ENCODE data around the gene ZNF157. TPM values are rescaled to one million over a fixed set of nuclear protein-coding genes. Genes with fewer than 3 reads are reported as not detected.

The ZNF157 gene
- total and polyA plus RNA-seq, 5 experiments from 2014 or later, result 0.34 to 2.2 (median 0.67) TPM

GRCh38 chrX:47452112-47452511, 81.7 kb downstream of the ZNF157 start:
- no peaks in the 10 kb centered on the region for H3K27me3 Mint-ChIP-seq
- ATAC-seq, result no peak
- peaks cover 40 to 86% (median 76%) of the 10 kb centered on the region in 3 donors for H3K36me3 Mint-ChIP-seq
- no peak overlapping the region for H3K4me3 Mint-ChIP-seq
- peaks cover 0 to 6% (median 2%) of the 10 kb centered on the region in 4 donors for H3K4me1 Mint-ChIP-seq
- POLR2A ChIA-PET, result interaction anchor here (0.5 kb wide), 1 partner anchor 83 kb away, joined by 5 read pairs; no protein-coding TSS in a partner anchor
- no peak for DNase-seq
- H3K9me3 Mint-ChIP-seq, result peaks cover 0 to 56% (median 7%) of the 10 kb centered on the region in 9 donors
- no peak overlapping the region for H3K27ac Mint-ChIP-seq

GRCh38 chrX:47456080-47456479, 85.7 kb downstream of the ZNF157 start:
- DNase-seq (no peak), ATAC-seq (no peak)
- Mint-ChIP-seq H3K4me3 (no peak overlapping the region), H3K27me3 (no peaks in the 10 kb centered on the region), H3K36me3 (peaks cover 9 to 74% (median 44%) of the 10 kb centered on the region in 3 donors), H3K9me3 (peaks cover 0 to 23% (median 0%) of the 10 kb centered on the region in 9 donors), H3K4me1 (peaks cover 6 to 17% (median 8%) of the 10 kb centered on the region in 4 donors), H3K27ac (no peak overlapping the region)
- POLR2A ChIA-PET, result no interaction called here

GRCh38 chrX:47458528-47458927, 88.2 kb downstream of the ZNF157 start:
- H3K9me3 Mint-ChIP-seq, result peaks cover 0 to 12% (median 0%) of the 10 kb centered on the region in 9 donors
- DNase-seq (peak in 6 of 10 donors; percentile 16 to 54 (median 36)), ATAC-seq (peak; percentile 79 to 83)
- POLR2A ChIA-PET, result interaction anchor here (0.5 kb wide), 1 partner anchor 226 kb away, joined by 3 read pairs; the partner anchor contains the start of gene USP11
- peak overlapping the region in 7 of 10 donors; percentile 60 to 91 (median 78) for H3K27ac Mint-ChIP-seq
- H3K4me3 Mint-ChIP-seq, result peak overlapping the region in 4 of 10 donors; percentile 14 to 48 (median 15)
- H3K36me3 Mint-ChIP-seq, result peaks cover 10 to 59% (median 24%) of the 10 kb centered on the region in 3 donors
- peaks cover 9 to 27% (median 10%) of the 10 kb centered on the region in 4 donors for H3K4me1 Mint-ChIP-seq
- H3K27me3 Mint-ChIP-seq, result no peaks in the 10 kb centered on the region

- Mint-ChIP-seq H3K27me3 (no peaks in the 10 kb centered on the region), H3K4me1 (peaks cover 10 to 27% (median 16%) of the 10 kb centered on the region in 4 donors), H3K4me3 (no peak overlapping the region), H3K36me3 (peaks cover 10 to 48% (median 11%) of the 10 kb centered on the region in 3 donors), H3K9me3 (peaks cover 0 to 12% (median 0%) of the 10 kb centered on the region in 9 donors), H3K27ac (peak overlapping the region in 6 of 10 donors; percentile 34 to 75 (median 54))
- no peak for DNase-seq
- POLR2A ChIA-PET, result no interaction called here
- ATAC-seq, result no peak
Observed at GRCh38 chrX:47460561-47460960, 90.2 kb downstream of the ZNF157 start.

Other genes starting within 250 kb of the ZNF157 start
- gene NDUFB11, start 225.9 kb upstream of the ZNF157 start, total RNA-seq, result 10 to 100 TPM; 50.6 to 50.8 TPM
- 100 to 1,000 TPM; 171 to 185 (median 175) TPM for gene NDUFB11, start 225.9 kb upstream of the ZNF157 start, polyA plus RNA-seq
- 10 to 100 TPM; 52.3 to 55.0 TPM for gene RBM10, start 225.4 kb upstream of the ZNF157 start, total RNA-seq
- gene RBM10, start 225.4 kb upstream of the ZNF157 start, polyA plus RNA-seq, result 10 to 100 TPM; 17.6 to 39.2 (median 27.9) TPM
- 100 to 1,000 TPM; 122 to 125 TPM for gene UBA1, start 176.7 kb upstream of the ZNF157 start, total RNA-seq
- gene UBA1, start 176.7 kb upstream of the ZNF157 start, polyA plus RNA-seq, result 100 to 1,000 TPM; 156 to 176 (median 163) TPM
- 10 to 100 TPM; 48.2 to 49.0 TPM for gene CDK16, start 151.9 kb upstream of the ZNF157 start, total RNA-seq
- gene CDK16, start 151.9 kb upstream of the ZNF157 start, polyA plus RNA-seq, result 10 to 100 TPM in 1 of 3 donors, 1 to 10 TPM in 2; 3.1 to 13.6 (median 6.1) TPM
- 100 to 1,000 TPM; 191 to 195 TPM for gene USP11, start 137.6 kb upstream of the ZNF157 start, total RNA-seq
- 100 to 1,000 TPM; 130 to 171 (median 137) TPM for gene USP11, start 137.6 kb upstream of the ZNF157 start, polyA plus RNA-seq
- 10 to 100 TPM; 15.1 to 15.3 TPM for gene ZNF41, start 112.6 kb downstream of the ZNF157 start, total RNA-seq
- 1 to 10 TPM; 3.5 to 4.7 (median 4.4) TPM for gene ZNF41, start 112.6 kb downstream of the ZNF157 start, polyA plus RNA-seq
- 100 to 1,000 TPM; 109 to 121 TPM for gene ARAF, start 190.6 kb downstream of the ZNF157 start, total RNA-seq
- 10 to 100 TPM; 63.2 to 95.4 (median 74.5) TPM for gene ARAF, start 190.6 kb downstream of the ZNF157 start, polyA plus RNA-seq
- 10 to 100 TPM; 31.3 to 37.4 TPM for gene TIMP1, start 211.9 kb downstream of the ZNF157 start, total RNA-seq
- gene TIMP1, start 211.9 kb downstream of the ZNF157 start, polyA plus RNA-seq, result 10 to 100 TPM; 49.9 to 75.5 (median 59.6) TPM
- 1 to 10 TPM in 1 of 2 experiments, under 1 TPM in 1; 0.47 to 1.2 TPM for gene SYN1, start 249.3 kb downstream of the ZNF157 start, total RNA-seq
- gene SYN1, start 249.3 kb downstream of the ZNF157 start, polyA plus RNA-seq, result 1 to 10 TPM in 1 of 3 donors, under 1 TPM in 2; 0.30 to 1.3 (median 0.95) TPM

Data from naive thymus-derived CD8-positive, alpha-beta T cell (primary cell).